ENCODE results near the gene IL1RAPL1. TPM values are rescaled to one million over a fixed set of nuclear protein-coding genes. Genes with fewer than 3 reads are reported as not detected.

IL1RAPL1 gene
- total RNA-seq, 1 experiment from 2014 or later, result not detected

DNA sequence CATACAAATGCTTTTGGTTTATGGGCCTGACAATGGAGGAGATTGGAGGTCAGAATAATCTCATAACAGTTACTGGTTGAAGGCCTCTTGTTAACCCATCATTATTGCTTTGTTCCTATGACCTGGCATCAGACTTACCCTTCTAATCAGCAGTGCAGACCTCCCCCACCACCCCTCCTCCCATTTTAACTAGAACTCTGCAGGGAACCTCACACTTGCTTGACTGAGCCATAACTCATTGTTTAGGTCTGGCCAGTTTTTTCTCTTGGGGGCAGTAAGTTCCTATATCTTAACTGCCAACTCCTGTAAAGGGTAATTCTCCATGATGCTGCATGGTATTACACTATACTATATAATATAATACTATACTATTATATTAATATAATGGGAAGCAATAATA lies 609.3 kb downstream of the IL1RAPL1 start:
- TF ChIP-seq, protein P1, sequence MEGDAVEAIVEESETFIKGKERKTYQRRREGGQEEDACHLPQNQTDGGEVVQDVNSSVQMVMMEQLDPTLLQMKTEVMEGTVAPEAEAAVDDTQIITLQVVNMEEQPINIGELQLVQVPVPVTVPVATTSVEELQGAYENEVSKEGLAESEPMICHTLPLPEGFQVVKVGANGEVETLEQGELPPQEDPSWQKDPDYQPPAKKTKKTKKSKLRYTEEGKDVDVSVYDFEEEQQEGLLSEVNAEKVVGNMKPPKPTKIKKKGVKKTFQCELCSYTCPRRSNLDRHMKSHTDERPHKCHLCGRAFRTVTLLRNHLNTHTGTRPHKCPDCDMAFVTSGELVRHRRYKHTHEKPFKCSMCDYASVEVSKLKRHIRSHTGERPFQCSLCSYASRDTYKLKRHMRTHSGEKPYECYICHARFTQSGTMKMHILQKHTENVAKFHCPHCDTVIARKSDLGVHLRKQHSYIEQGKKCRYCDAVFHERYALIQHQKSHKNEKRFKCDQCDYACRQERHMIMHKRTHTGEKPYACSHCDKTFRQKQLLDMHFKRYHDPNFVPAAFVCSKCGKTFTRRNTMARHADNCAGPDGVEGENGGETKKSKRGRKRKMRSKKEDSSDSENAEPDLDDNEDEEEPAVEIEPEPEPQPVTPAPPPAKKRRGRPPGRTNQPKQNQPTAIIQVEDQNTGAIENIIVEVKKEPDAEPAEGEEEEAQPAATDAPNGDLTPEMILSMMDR (IDR thresholded peaks at IDR 0.05; ENCODE audit: unreplicated experiment), result no peak
- H3K4me1 Mint-ChIP-seq (ENCODE audit: insufficient read depth, unreplicated experiment), result no peaks in the 10 kb centered on the region
- no peak overlapping the region for H3K27ac Mint-ChIP-seq (ENCODE audit: low read depth, unreplicated experiment)
- DNase-seq (ENCODE audit: unreplicated experiment), result no peak
- ChIA-PET CTCF (no interaction called here), POLR2A (no interaction called here)
- H3K4me3 Mint-ChIP-seq (ENCODE audit: unreplicated experiment), result no peak overlapping the region
- no peaks in the 10 kb centered on the region for H3K27me3 Mint-ChIP-seq (ENCODE audit: insufficient read depth, unreplicated experiment)
- no peaks in the 10 kb centered on the region for H3K9me3 Mint-ChIP-seq (ENCODE audit: unreplicated experiment)
- H3K36me3 Mint-ChIP-seq (ENCODE audit: insufficient read depth, unreplicated experiment), result no peaks in the 10 kb centered on the region
- intact Hi-C loops (cut with micrococcal nuclease), result no loop called here
- no TSS peak for BruUV-seq (replicated peaks)

DNA sequence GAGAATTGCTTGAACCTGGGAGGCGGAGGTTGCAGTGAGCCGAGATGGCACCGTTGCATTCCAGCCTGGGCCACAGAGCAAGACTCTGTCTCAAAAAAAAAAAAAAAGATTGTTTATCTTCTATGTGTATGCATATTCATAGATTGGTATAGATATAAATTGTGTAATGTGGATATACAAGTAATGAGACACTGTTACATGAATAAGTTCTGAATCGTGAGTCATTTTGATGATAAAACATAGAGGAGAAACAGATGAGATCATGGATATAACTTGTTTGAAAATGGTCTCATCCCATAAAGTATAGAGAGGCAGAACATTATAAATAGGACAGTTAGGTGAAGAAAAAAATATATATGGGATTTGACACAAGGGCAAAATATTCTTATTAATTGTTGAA lies 628.0 kb downstream of the IL1RAPL1 start:
- POLR2A ChIA-PET, result no interaction called here
- CTCF ChIA-PET, result no interaction called here
- TF ChIP-seq, protein P1 (IDR thresholded peaks at IDR 0.05; ENCODE audit: unreplicated experiment), result no peak
- Mint-ChIP-seq H3K27me3 (ENCODE audit: insufficient read depth, unreplicated experiment) (peaks cover 11% of the 10 kb centered on the region), H3K36me3 (ENCODE audit: insufficient read depth, unreplicated experiment) (no peaks in the 10 kb centered on the region), H3K27ac (ENCODE audit: low read depth, unreplicated experiment) (no peak overlapping the region), H3K9me3 (ENCODE audit: unreplicated experiment) (no peaks in the 10 kb centered on the region), H3K4me3 (ENCODE audit: unreplicated experiment) (no peak overlapping the region), H3K4me1 (ENCODE audit: insufficient read depth, unreplicated experiment) (peaks cover 15% of the 10 kb centered on the region)
- intact Hi-C loops (cut with micrococcal nuclease), result no loop called here
- no TSS peak for BruUV-seq (replicated peaks)
- DNase-seq (ENCODE audit: unreplicated experiment), result no peak

DNA sequence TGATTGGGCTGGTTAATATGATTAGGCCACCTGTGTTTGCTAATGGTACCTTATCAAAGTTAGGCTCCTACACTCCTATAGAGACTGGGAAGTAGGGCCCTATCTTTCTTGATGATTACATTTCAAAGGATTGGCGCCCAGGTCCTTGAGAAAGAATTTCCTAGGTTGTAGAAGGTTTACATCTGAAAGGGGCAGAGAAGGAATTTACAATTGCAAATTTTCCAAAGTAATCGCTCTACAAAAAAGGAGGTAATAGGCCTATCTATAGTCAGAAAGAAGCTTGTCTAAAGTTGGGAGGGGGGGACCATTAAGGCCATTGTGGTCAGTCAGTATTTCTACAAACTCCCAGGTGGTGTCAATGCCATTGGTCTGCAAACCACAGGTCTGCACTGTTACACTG lies 638.4 kb downstream of the IL1RAPL1 start:
- Mint-ChIP-seq H3K27me3 (ENCODE audit: insufficient read depth, unreplicated experiment) (peaks cover 7% of the 10 kb centered on the region), H3K4me1 (ENCODE audit: insufficient read depth, unreplicated experiment) (no peaks in the 10 kb centered on the region)

DNA sequence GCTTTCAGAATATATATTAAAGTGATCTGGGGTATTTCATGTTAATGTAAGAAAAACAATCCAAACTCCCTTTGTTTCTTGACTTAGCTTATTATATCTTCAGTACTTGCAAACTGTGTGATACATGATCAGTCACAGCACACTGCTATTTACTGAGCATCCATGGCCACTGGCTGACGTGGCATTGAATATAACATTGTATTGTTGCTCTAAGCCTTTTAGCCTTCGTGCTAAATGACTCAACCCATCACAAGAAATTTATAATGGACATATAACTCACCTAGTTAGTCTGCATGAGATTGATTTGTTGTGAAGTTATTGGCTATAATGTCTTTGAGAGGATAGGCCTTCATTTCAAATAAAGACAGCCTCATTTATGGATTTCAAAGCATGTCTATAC lies 642.6 kb downstream of the IL1RAPL1 start:
- TF ChIP-seq, protein P1 (IDR thresholded peaks at IDR 0.05; ENCODE audit: unreplicated experiment), result no peak
- intact Hi-C loops (cut with micrococcal nuclease), result loop anchor here (10.0 kb wide), 1 partner anchor 245 kb away; no protein-coding TSS in a partner anchor
- no peak overlapping the region for H3K4me3 Mint-ChIP-seq (ENCODE audit: unreplicated experiment)
- ChIA-PET POLR2A (no interaction called here), CTCF (interaction anchor here (0.6 kb wide), 2 partner anchors 349 to 413 kb away, joined by 3 read pairs; no protein-coding TSS in a partner anchor)
- BruUV-seq (replicated peaks), result no TSS peak
- H3K27ac Mint-ChIP-seq (ENCODE audit: low read depth, unreplicated experiment), result no peak overlapping the region
- no peak for DNase-seq (ENCODE audit: unreplicated experiment)
- peaks cover 12% of the 10 kb centered on the region for H3K27me3 Mint-ChIP-seq (ENCODE audit: insufficient read depth, unreplicated experiment)
- no peaks in the 10 kb centered on the region for H3K36me3 Mint-ChIP-seq (ENCODE audit: insufficient read depth, unreplicated experiment)
- H3K9me3 Mint-ChIP-seq (ENCODE audit: unreplicated experiment), result no peaks in the 10 kb centered on the region
- no peaks in the 10 kb centered on the region for H3K4me1 Mint-ChIP-seq (ENCODE audit: insufficient read depth, unreplicated experiment)

More for the DNA sequence above, 638.4 kb downstream of the IL1RAPL1 start:
- Mint-ChIP-seq H3K4me3 (ENCODE audit: unreplicated experiment) (no peak overlapping the region), H3K9me3 (ENCODE audit: unreplicated experiment) (no peaks in the 10 kb centered on the region), H3K36me3 (ENCODE audit: insufficient read depth, unreplicated experiment) (no peaks in the 10 kb centered on the region), H3K27ac (ENCODE audit: low read depth, unreplicated experiment) (no peak overlapping the region)
- ChIA-PET CTCF (no interaction called here), POLR2A (no interaction called here)
- TF ChIP-seq, protein P1 (IDR thresholded peaks at IDR 0.05; ENCODE audit: unreplicated experiment), result no peak
- BruUV-seq (replicated peaks), result no TSS peak
- no peak for DNase-seq (ENCODE audit: unreplicated experiment)
- intact Hi-C loops (cut with micrococcal nuclease), result no loop called here

All from MCF 10A (cell line).